H1 (cell line): Measurements from ENCODE around the gene GREM2.

ENCODE experiments used
- CTCF ChIP-seq, 3 experiments: IDR thresholded peaks; 1 replicate in 2 of 3; 2 replicates in 1 of 3; pipeline versions ENCODE4 v1.5.1 to v1.6.1; 2011; ENCODE audit warnings: low read length in 3 of 3, mild to moderate bottlenecking in 3 of 3, inconsistent platforms in 2 of 3, low read depth in 1 of 3, moderate library complexity in 1 of 3; ENCODE audit not compliant: insufficient read depth in 1 of 3; ENCODE audit errors: control extremely low read depth in 1 of 3
- PHF8 ChIP-seq: fragments of 200-600 bp; sonication (generic); conservative IDR thresholded peaks from 2 replicates; pipeline ENCODE4 v1.7.1; 2012; ENCODE audit warnings: low read depth, mild to moderate bottlenecking, inconsistent platforms, low read length, moderate library complexity
- SIN3A ChIP-seq, 2 experiments: IDR thresholded peaks in 1 of 2; conservative IDR thresholded peaks in 1 of 2; 2 replicates each; pipeline ENCODE4 v1.6.1; 2011 to 2012; ENCODE audit warnings: low read length in 2 of 2, improper control_type of control experiment in 1 of 2, low read depth in 1 of 2, mild to moderate bottlenecking in 1 of 2
- TF ChIP-seq, protein P1 (sequence below): IDR thresholded peaks from 2 replicates; pipeline ENCODE4 v1.6.1; 2011; ENCODE audit warnings: low read depth, mild to moderate bottlenecking, low read length; ENCODE audit not compliant: insufficient read depth

- TF ChIP-seq PHF8 (no peak), CTCF (IDR thresholded peaks at IDR 0.05; ENCODE audit: control extremely low read depth in 1 of 3, insufficient read depth in 1 of 3, low read depth in 1 of 3, low read length in 3 of 3) (no peak), SIN3A (conservative IDR thresholded peaks at IDR 0.05 in 1 of 2, IDR thresholded peaks at IDR 0.05 in 1 of 2; ENCODE audit: low read depth in 1 of 2, low read length in 2 of 2) (no peak)
- TF ChIP-seq, protein P1, sequence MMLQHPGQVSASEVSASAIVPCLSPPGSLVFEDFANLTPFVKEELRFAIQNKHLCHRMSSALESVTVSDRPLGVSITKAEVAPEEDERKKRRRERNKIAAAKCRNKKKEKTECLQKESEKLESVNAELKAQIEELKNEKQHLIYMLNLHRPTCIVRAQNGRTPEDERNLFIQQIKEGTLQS: no peak
These were observed 112.9 kb downstream of the GREM2 start for GRCh38 chr1:240499012-240499411.
